Skin epidermis (tissue), 12 donors: ENCODE results near the gene SUFU.

Experiments
- H3K27ac ChIP-seq, 21 experiments: fragments of 200-600 bp; sonication (generic) in 11 of 21; one replicate each; pipeline ENCODE4 v1.5.0; 2020; ENCODE audit warnings: mild to moderate bottlenecking in 3 of 21, inconsistent platforms in 2 of 21, moderate library complexity in 2 of 21
- H3K4me3 ChIP-seq, 7 experiments: fragments of 200-600 bp; sonication (generic) in 2 of 7; one replicate each; pipeline ENCODE4 v1.5.0; 2020; ENCODE audit warnings: inconsistent platforms in 2 of 7, mild to moderate bottlenecking in 2 of 7, moderate library complexity in 1 of 7

Gene SUFU

DNA sequence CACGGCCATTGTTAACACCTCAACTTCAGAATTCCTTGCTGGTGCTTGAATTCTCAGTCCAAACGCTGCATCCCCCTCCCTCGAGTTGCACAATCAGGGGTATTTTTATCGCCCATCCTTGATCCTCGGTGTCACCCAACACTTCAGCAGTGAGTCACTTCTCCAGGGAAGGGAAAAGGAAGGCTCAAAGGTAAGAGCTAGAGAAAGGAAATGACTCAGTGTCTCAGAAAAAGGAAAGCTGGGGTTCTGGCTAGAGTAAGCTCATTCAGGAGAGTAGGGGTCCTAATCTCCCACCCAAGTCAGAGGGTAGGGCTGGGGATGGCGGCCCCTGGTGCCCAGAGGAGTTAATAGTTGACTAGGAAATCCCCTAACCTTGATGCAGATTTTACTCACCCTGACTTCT lies 100.7 kb downstream of the SUFU start:
- H3K27ac ChIP-seq = peak overlapping the region in 10 of 21 experiments; percentile 13 to 84 (median 51)
- no peak overlapping the region for H3K4me3 ChIP-seq

DNA sequence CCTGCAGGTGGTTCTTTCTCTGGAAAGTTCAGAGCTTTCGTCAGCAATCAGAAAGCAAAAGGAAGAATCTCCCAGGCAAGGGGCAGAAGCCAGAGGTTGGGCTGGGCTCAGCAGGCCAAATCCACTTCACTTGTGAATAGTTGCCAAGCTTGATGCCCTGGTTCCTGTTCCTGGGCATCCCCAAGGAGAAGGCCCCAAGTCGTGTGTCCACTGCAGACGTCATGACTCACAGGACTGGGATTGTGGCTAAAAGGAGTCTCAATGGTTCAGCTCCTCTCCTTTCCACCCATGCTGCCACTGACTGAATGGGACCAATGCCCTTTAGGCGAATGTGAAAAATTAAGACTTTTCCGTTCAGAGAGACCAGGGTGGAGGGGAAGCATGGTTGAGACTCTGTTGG lies 101.9 kb downstream of the SUFU start:
- Histone ChIP-seq H3K27ac (peak overlapping the region in 1 of 21 experiments; percentile 16), H3K4me3 (no peak overlapping the region)

DNA sequence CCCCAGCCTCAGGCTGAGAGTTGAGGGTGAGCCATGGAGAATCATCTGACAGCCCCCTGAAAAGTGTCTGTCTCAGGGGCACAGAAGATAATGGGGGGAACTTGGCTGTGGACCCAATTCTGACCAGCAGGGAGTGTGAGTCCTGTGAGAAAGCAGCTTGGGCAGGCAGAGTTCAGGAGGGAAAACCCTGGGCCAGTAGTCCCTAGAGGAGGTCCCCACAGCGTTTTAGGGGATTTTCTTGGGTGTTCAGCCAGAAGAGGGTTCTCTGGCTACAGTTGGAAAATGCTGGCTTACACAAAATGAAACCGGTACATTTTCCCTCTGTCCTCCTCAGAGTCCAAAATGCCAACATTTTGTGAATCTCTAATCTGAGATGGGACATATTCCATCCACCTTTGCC lies 104.7 kb downstream of the SUFU start:
- H3K27ac ChIP-seq = no peak overlapping the region
- H3K4me3 ChIP-seq = no peak overlapping the region

DNA sequence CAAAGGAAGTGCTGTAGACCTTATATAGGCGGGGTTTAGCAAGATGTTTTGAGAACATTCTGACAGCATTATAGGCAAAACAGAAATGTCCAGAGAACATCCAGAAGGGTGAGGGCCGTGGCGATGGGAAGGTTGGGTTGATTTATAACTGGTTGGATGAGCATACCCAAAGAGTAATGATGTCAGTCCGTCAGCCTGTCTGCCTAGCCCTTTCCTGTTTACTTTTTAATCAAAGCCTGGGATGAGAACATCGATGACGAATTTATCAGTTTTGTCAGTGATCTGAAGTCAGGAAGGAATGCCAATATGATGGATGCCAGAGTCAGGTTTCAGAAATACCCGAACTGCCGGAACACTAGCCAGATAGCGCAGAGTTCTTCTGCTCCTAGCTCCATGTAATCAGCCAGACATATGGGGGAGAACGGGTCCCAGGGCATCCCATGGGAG lies 106.7 kb downstream of the SUFU start:
- Histone ChIP-seq H3K27ac (peak overlapping the region in 1 of 21 experiments; percentile 38), H3K4me3 (no peak overlapping the region)

DNA sequence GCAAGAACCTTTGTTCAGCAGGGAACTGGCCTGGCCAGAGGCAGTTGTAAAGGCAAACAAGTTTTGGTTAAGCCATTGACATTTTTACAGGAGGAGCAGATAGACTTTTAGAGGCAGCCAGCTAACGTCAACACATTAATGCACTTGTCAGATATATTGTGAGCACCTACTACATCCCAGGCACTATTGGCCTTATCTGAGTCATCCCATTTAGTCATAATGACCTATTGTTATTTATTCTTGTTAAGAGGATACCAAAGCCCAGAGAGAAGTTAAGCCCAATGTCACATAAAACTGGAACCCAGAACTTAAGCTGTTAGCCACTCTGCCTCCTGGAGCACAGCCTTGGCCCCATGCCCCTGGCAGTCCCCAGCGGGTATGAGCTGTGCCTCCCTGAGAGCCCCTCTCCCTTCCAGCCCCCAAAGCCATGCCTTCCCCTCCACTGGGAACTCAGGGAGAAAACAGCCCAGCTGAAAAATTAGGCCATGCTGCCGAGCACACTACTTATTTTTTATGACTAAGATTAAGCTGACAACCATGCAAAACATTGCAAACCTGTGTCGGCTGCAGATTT lies 107.8 kb downstream of the SUFU start:
- no peak overlapping the region for H3K4me3 ChIP-seq
- H3K27ac ChIP-seq = peak overlapping the region in 10 of 21 experiments; percentile 8 to 79 (median 40)

DNA sequence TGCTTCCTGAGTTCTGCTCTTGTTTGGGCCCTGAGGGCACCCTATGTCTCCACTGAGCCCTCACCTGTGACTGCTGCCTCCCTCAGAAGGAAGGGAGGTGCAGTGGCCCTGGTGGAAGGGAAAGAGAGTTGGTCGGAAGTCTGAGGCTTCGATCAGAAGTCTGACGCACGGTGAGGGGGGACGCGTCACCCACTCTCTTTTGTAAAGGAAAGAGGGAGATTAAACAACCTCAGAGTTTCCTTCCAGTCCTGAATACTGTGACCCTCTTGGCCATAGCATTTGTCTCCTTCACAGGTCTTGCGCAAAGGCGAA lies 109.1 kb downstream of the SUFU start:
- Histone ChIP-seq H3K4me3 (no peak overlapping the region), H3K27ac (peak overlapping the region in 18 of 21 experiments; percentile 3 to 79 (median 50))

DNA sequence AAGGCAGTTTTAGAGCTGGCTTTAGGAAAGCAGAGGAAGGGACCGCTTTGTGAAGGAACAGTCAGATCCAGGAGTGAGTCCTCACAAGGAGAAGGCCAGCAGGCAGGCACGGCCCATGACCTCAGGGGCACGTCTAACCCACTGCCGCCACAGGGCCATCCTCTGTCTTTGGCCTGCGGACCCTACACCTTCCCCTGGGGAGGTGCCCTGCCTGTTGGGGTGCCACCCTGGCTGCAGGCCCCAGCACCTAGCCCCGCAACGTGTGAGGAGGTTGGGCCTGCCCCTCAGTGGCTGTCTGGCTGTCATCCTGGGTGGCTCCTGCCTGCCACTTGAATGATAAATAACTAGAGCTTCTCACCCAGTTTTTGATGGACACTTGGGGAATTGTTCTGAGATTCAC lies 109.5 kb downstream of the SUFU start:
- Histone ChIP-seq H3K27ac (peak overlapping the region in 18 of 21 experiments; percentile 12 to 79 (median 59)), H3K4me3 (no peak overlapping the region)

DNA sequence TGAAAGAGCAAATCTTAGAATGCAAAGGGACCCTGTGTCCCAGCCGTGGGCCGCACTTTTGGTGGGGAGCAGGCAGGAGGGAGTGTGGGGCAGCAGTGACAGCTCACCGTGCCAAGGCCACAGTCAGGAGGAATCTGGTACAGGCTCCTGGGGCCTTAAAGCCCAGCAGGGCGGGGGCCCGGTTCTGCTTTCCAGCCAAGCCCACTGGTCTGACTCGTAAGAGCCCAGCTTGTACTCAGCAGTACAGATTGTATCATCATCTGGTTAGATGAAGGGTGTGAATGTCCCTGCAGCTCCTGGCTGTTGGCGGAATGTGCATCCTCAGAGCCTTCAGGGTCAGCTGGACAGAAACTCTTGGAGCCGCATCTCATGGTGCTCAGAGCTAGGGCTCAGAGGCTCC lies 110.0 kb downstream of the SUFU start:
- H3K4me3 ChIP-seq = no peak overlapping the region

DNA sequence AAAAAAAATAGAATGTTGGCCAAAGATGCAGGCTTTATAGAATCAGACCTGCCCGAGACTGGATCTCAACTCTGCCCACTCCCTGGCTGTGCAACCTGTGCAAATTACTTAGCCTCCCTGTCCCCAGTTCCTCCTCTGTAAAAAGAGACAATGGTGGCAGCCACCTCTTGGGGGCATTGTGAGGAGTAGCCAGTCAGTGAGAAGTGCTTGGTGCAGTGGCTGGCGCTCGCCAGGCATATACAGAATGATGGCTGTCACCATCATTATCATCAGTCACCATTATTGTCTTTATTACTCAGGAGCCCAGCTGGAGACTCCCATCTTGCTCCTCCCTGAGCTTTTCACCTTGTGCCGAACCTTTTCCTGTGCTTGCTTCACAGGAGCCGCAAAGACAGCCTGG lies 111.1 kb downstream of the SUFU start:
- no peak overlapping the region for H3K4me3 ChIP-seq
- peak overlapping the region in 2 of 21 experiments; percentile 19 to 57 for H3K27ac ChIP-seq

More for the DNA sequence above, 110.0 kb downstream of the SUFU start:
- peak overlapping the region in 17 of 21 experiments; percentile 10 to 79 (median 57) for H3K27ac ChIP-seq

DNA sequence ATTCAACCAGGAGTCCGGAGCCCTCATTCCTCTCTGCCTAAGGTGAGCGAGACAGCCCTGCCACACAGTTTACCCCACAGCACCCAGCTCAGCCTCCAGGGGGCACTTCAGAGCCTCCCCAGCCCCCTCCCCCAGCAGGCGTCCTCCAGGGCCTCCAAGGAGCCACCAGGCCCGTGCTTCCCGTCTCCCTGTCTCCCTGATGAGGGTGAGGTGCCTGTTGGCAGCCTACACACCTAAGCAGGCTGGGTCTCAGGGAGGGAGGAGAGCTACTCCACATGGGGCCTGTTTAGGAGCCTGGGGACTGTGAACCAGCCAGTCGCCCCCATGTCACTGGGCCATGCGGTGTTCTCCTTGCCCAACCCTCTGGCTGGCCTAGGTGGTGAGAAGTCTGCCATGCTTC lies 111.6 kb downstream of the SUFU start:
- H3K4me3 ChIP-seq = no peak overlapping the region
- peak overlapping the region in 9 of 21 experiments; percentile 5 to 62 (median 19) for H3K27ac ChIP-seq

DNA sequence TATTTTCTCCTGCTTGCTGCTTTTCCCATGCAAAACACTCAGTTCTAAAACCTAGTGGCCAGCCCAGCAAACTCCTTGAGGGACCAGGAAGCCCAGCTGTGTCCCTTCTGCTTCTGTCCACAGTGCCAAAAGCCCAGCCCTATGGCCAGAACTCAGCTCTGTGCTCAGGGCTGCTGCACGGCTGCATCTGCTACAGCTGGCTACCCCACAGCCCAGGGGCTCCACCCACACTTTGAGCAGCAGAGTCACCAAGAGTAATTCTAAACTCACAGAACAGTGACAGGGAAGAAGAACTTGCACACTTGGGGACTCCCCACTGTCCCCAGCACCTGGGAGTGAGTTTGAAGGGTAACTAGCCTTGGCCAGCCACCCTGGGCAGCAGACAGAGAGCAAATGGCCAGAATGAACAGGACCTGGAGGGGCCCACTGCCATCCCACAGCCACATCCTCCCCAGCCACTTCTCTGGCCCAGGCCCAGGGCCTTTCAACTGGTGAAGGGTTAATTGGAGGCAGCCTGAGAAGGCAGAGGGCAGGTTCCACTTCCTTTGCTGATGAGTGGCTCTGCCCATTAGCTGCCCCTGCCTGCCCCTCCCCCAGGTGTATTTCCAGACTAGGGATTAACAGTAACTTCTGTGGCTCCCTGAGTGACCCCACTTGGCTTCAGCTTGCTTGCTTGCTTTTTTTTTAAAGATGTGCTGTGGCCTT lies 112.4 kb downstream of the SUFU start:
- Histone ChIP-seq H3K27ac (peak overlapping the region in 8 of 21 experiments; percentile 5 to 62 (median 28)), H3K4me3 (no peak overlapping the region)

DNA sequence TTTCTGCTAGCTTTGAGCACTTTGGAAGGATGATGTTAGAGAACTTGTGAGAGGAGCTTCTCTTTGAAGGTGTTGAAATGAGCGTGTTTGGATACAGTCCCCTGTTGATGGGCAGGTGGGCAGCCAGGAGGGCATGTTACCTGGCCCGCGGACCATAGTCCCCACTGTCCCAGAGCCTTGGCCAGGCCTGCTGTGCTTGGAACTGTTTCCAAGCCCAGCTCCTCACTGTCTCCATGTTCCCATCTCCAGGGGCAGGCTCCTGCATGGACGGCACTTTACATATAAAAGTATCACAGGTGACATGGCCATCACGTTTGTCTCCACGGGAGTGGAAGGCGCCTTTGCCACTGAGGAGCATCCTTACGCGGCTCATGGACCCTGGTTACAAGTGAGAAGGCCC lies 113.3 kb downstream of the SUFU start:
- no peak overlapping the region for H3K27ac ChIP-seq

DNA sequence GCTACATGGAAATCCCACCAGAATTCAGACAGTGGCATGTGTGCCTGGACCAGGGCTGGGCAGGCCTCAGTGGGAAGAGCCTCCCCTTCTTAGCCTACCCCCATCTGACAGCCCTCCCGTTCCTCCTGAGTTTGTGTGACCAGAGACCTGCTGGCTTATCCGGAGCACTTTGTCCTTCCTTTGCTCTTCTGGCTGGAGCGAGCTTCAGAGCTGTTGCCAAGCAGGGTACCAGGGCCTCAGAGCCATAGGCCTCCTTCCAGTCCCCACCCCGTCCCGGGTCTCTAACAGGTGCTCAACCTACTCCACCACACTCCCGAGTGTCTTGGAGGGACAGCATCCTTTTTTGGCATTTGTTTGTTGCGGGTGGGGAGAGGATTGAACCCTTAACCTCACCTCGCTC lies 114.0 kb downstream of the SUFU start:
- no peak overlapping the region for H3K27ac ChIP-seq

More for the DNA sequence above, 113.3 kb downstream of the SUFU start:
- no peak overlapping the region for H3K4me3 ChIP-seq

DNA sequence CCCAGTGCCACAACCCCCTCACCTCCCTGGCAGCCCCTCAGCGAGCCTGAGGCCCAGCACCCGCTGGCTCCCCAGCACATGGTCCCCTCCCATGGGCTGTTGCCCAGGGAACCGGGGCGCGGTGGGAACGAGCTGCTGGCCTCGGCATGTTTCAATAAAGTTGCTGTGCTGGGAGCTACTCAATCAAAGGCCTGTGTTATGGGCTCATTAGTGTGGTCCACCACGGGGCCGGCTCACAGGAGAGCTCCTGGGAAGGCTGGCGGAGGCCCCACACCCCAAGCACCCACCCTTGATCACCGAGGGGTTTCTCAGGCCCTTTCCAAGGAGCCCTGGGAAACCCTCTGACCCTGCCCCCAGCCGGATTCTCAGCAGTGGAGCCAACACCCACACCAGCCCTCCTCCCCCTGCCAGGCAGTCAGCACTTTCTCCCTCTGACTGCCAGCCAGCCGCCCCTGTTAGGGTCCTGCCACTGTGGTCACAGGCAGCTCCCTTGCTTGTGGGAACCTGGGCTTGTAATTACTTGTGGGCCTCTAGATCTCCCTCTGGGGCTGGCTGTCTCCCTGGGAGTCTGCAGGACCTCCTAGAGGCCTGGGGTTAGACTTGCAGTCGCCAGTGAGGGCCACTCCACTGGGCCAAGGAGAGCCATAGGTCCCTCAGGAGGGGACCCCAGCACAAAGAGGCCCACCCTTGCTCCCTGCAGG lies 115.7 kb downstream of the SUFU start:
- no peak overlapping the region for H3K4me3 ChIP-seq
- peak overlapping the region in 11 of 21 experiments; percentile 5 to 76 (median 47) for H3K27ac ChIP-seq

More for the DNA sequence above, 114.0 kb downstream of the SUFU start:
- no peak overlapping the region for H3K4me3 ChIP-seq

DNA sequence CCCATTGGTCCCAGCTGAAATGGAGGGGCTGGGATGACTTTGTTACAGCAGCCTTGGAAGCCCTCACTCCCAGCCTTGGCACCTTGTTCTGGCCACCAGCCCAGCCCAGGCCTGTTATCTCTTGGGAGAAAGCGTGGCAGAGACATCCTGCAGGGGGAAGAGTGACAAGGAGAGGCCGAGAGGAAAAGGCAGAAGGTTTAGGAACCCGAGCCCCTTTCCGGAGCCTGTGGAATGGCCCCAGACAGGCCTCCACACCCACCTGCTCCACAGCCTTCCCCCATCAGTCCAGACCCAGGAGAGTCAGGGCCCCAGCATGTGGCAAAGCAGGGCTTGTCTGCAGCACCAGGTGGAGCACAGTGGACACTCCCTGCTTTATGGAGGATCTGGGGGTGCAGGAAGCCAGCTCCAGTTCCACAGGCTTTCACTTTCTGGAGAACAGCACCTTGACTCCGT lies 116.4 kb downstream of the SUFU start:
- no peak overlapping the region for H3K4me3 ChIP-seq
- peak overlapping the region in 11 of 21 experiments; percentile 9 to 79 (median 56) for H3K27ac ChIP-seq

DNA sequence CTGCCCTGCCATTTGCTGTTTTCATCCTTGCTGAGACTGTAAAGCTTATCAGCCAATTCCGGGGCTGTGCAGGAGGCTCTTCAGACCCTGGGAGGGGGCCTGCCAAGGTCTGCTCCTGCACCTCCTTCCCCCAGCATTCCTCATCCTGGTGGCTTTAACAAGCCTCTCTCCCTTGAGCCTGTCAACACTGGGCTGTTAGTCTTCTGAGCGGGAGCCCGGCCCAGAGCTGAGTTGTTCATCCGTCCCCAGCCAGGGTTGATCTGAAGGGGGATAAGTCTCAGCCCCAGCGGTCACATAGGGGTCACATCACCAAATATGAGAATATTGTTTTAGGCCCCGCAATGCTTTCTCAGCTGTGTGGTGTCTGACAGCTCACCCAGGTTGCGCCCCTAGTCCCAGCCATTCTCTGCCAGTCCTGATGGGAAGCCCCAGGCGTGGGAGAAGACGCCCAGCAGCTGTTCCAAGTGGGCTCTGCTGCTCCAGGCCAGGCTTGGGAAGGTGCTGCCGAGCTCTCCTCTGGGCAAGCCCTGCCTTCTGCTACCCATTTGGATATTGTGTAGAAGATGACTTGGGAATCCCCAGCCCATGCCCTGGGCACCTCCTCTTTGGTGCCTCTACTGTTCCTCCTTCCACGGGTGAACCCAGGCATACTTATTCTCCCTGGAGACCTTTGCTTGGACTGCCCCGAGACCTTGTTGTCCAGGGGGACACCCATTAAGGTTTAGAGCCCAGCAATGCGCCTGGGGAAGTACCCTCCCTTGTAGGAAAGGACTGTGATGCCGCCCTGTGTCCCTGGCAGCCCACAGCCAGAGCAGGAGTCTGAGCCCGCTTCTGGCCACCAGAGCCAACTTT lies 117.0 kb downstream of the SUFU start:
- peak overlapping the region in 18 of 21 experiments; percentile 18 to 79 (median 58) for H3K27ac ChIP-seq
- H3K4me3 ChIP-seq = no peak overlapping the region

DNA sequence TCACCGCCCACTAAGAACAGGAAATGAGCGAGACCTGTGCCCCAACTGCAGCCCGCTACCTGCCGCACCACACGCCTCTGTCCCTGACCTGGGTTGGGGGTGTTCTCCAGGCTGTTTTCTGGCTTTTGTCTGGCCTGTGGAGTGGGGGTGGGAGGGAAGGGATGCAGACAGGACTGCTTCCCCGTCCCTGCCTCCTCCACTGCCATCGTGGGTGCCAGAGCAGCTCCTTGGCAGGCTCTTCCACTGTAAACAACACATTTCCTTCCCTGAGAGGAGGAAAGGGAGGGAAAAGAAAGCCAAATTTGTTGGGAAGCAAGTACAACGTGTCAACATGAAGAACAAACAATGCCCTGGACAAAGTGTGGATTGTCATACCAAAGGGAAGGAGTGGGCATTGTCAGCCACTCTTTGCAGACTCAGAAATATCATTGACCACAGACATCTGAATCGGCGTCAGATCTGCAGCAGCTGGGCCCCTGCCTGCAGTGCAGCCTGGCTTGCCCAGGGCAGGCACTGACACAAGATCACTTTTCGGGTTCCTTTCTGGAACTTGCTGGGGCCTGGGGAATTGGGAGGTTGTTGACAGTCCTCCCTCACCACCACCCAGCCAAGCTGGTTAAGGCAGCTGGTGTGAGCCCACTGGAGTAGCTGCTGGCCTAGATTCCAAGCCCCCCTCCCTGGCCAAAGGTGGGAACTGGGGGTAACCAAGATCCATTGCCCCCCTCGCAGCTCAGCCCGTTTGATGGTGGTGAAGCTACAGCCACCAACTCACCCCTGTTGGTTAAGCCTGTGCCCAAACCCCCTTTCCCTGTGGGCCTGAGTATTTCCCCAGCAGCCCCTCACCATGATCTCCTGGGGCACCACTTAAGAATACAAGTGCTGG lies 117.9 kb downstream of the SUFU start:
- peak overlapping the region in 19 of 21 experiments; percentile 19 to 79 (median 56) for H3K27ac ChIP-seq
- H3K4me3 ChIP-seq = no peak overlapping the region

DNA sequence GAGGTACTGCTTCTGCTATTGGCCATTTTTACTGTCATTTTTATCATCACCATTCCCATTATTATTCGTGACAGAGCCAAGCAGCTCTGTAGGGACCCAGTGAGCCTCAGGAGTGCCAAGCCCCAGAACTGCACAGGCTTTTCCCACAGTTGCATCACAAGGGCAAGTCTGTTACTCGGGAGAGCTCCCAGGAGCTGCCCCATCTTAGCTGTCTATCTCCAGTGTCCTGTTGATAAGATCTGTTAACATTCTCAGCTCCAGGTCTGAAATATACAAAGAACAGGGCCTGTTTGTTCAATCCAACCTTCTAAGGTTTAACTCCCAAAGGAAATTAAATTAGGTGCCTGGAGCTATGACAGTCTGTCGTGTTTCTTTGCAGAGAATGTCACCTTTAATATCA lies 120.3 kb downstream of the SUFU start:
- peak overlapping the region in 2 of 21 experiments; percentile 19 to 30 for H3K27ac ChIP-seq
- no peak overlapping the region for H3K4me3 ChIP-seq
